Measurements from ENCODE around the gene PLEKHF1. TPM values are rescaled to one million over a fixed set of nuclear protein-coding genes. Genes with fewer than 3 reads are reported as not detected.
A peak's percentile ranks its signal among the peaks of the same experiment; 100 is the strongest.

Gene PLEKHF1
- total RNA-seq, 4 donors from 2014 or later = 7.4 to 35.9 (median 19.7) TPM

DNA sequence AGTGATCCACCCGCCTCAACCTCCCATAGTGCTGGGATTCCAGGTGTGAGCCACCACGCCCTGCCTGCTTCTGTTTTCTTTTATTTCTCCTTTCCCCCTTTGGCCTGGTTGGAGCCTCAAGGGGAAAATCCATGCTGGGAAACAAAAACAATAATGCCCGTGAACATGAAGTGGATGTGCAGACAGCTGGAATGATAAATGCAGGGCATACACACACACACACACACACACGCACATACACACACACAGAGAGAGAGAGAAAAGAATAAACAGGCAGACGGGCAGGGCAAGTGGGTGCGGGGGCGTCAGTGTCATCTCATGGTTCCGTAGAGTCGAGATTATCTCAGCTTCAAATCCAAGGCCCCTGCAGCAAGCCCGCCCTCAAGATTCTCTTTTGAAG, 4.4 kb upstream of the PLEKHF1 start:
- Histone ChIP-seq H3K4me1 (peaks cover 17 to 20% of the 10 kb centered on the region in 2 donors), H3K27ac (peak overlapping the region; percentile 96 to 97), H3K9me3 (no peaks in the 10 kb centered on the region), H3K27me3 (no peaks in the 10 kb centered on the region), H3K4me3 (no peak overlapping the region), H3K36me3 (no peaks in the 10 kb centered on the region)
- intact Hi-C loops (cut with DNase I; ENCODE audit: low total_unique reads) = no loop called here
- TF ChIP-seq POLR2A (IDR thresholded peaks at IDR 0.05) = no peak
- TF ChIP-seq, protein P1, sequence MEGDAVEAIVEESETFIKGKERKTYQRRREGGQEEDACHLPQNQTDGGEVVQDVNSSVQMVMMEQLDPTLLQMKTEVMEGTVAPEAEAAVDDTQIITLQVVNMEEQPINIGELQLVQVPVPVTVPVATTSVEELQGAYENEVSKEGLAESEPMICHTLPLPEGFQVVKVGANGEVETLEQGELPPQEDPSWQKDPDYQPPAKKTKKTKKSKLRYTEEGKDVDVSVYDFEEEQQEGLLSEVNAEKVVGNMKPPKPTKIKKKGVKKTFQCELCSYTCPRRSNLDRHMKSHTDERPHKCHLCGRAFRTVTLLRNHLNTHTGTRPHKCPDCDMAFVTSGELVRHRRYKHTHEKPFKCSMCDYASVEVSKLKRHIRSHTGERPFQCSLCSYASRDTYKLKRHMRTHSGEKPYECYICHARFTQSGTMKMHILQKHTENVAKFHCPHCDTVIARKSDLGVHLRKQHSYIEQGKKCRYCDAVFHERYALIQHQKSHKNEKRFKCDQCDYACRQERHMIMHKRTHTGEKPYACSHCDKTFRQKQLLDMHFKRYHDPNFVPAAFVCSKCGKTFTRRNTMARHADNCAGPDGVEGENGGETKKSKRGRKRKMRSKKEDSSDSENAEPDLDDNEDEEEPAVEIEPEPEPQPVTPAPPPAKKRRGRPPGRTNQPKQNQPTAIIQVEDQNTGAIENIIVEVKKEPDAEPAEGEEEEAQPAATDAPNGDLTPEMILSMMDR (IDR thresholded peaks at IDR 0.05) = no peak
- no peak for DNase-seq

- no peaks in the 10 kb centered on the region for H3K27me3 ChIP-seq
- no peak for DNase-seq
- no peaks in the 10 kb centered on the region for H3K36me3 ChIP-seq
- intact Hi-C loops (cut with DNase I; ENCODE audit: low total_unique reads) = no loop called here
- no peak overlapping the region for H3K4me3 ChIP-seq
- TF ChIP-seq, protein P1 (IDR thresholded peaks at IDR 0.05) = no peak
- TF ChIP-seq POLR2A (IDR thresholded peaks at IDR 0.05) = no peak
- no peaks in the 10 kb centered on the region for H3K9me3 ChIP-seq
- H3K4me1 ChIP-seq = peaks cover 20 to 22% of the 10 kb centered on the region in 2 donors
- peak overlapping the region; percentile 96 to 97 for H3K27ac ChIP-seq
Observed at GRCh38 chr19:29662278-29662603, 3.0 kb upstream of the PLEKHF1 start.

GRCh38 chr19:29662604-29663404, 2.5 kb upstream of the PLEKHF1 start:
- TF ChIP-seq POLR2A (IDR thresholded peaks at IDR 0.05) = peak; percentile 17 to 18
- TF ChIP-seq, protein P1 (IDR thresholded peaks at IDR 0.05) = peak in 1 of 4 experiments; percentile 4

DNA sequence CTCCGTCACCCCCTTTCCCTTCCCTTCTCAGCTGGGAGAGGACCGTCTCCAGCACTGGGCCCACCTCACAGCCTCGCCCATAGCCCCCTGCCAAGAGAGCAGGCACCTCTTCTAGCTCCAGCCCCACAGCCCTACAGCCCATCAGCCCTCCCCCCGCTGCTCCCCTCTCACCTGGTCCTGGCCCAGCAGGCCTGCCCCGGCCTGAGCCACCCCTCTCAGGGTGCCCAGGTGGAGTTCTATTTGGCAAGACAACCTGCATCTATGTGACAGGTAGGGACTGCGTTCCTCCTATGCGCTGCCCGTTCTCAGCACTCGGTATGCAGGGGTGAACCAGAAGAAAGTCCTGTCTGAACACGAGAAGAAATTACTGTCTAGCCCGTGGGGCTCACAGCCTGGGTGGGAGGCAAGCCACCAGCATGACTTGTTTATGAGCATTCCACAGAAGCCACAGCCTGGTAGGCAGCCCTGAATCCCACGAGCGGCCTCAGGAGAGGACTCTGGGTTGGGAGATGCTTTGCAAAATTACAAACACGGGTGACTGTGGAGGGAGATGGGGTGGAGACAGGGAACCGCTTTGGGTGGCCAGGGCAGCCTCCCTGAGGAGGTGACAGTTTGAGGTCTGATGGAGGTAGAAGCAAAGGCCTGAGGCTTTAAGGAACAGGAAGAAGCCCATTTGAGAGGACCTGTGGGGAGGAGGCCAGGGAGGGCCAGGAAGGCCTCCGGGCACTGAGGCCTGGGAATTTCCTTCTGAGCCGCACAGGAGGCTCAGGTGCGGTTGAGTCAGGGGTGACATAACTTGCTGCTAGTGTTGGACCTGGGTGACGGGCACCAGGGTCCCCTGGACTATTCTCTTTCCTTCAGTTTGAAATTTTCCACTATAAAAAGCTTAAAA, 1.2 kb upstream of the PLEKHF1 start:
- no peak overlapping the region for H3K4me3 ChIP-seq
- TF ChIP-seq POLR2A (IDR thresholded peaks at IDR 0.05) = no peak
- TF ChIP-seq, protein P1 (IDR thresholded peaks at IDR 0.05) = no peak
- intact Hi-C loops (cut with DNase I; ENCODE audit: low total_unique reads) = no loop called here
- H3K27me3 ChIP-seq = no peaks in the 10 kb centered on the region
- no peaks in the 10 kb centered on the region for H3K9me3 ChIP-seq
- no peak for DNase-seq
- peaks cover 27 to 33% of the 10 kb centered on the region in 2 donors for H3K4me1 ChIP-seq
- H3K36me3 ChIP-seq = no peaks in the 10 kb centered on the region
- H3K27ac ChIP-seq = peak overlapping the region; percentile 96 to 97

More at GRCh38 chr19:29662604-29663404, 2.5 kb upstream of the PLEKHF1 start:
- DNase-seq = peak; percentile 82 to 88
- no peak overlapping the region for H3K4me3 ChIP-seq
- H3K36me3 ChIP-seq = no peaks in the 10 kb centered on the region
- intact Hi-C loops (cut with DNase I; ENCODE audit: low total_unique reads) = no loop called here
- no peaks in the 10 kb centered on the region for H3K9me3 ChIP-seq
- no peaks in the 10 kb centered on the region for H3K27me3 ChIP-seq
- peaks cover 24 to 25% of the 10 kb centered on the region in 2 donors for H3K4me1 ChIP-seq
- H3K27ac ChIP-seq = peak overlapping the region; percentile 96 to 97
